Measurements from ENCODE around the gene PHACTR1.

PHACTR1 gene

GRCh38 chr6:12937971-12938370 is 221.4 kb downstream of the PHACTR1 start:
- Histone ChIP-seq H2BK120ac (ENCODE audit: low read depth, low read length) (no peak overlapping the region), H3K4me1 (ENCODE audit: control insufficient read depth in 2 of 2, insufficient read depth in 1 of 2, low read depth in 1 of 2, low read length in 2 of 2) (no peaks in the 10 kb centered on the region), H2BK12ac (ENCODE audit: low read length) (no peak overlapping the region), H2BK5ac (ENCODE audit: low read length) (no peak overlapping the region), H3K9ac (ENCODE audit: low read depth, low read length, poor library complexity) (no peak overlapping the region), H3K9me3 (replicated peaks in 1 of 2; ENCODE audit: control insufficient read depth in 2 of 2, insufficient read depth in 1 of 2, low read depth in 1 of 2, low read length in 2 of 2) (no peaks in the 10 kb centered on the region), H3K4ac (ENCODE audit: low read length) (no peak overlapping the region), H2BK15ac (ENCODE audit: low read length) (no peak overlapping the region), H3K4me3 (ENCODE audit: low read length in 2 of 2) (no peak overlapping the region), H3K27ac (replicated peaks; ENCODE audit: low read length) (no peak overlapping the region), H3K23ac (ENCODE audit: low read depth, low read length, poor library complexity) (no peak overlapping the region), H3K79me1 (ENCODE audit: low read depth, low read length) (no peaks in the 10 kb centered on the region), H4K91ac (ENCODE audit: low read depth, low read length, poor library complexity) (no peak overlapping the region), H2AK5ac (ENCODE audit: low read depth, low read length) (no peak overlapping the region), H2AFZ (ENCODE audit: low read length) (no peak overlapping the region), H3K4me2 (ENCODE audit: insufficient read depth, low read length, poor library complexity, severe bottlenecking) (no peak overlapping the region), H3K27me3 (ENCODE audit: control insufficient read depth in 3 of 3, insufficient read depth in 3 of 3, low read depth in 1 of 3, low read length in 3 of 3) (no peaks in the 10 kb centered on the region), H3K18ac (ENCODE audit: low read length) (no peak overlapping the region), H4K8ac (ENCODE audit: low read depth, low read length) (no peak overlapping the region), H3K14ac (ENCODE audit: low read length) (no peak overlapping the region), H3K36me3 (replicated peaks in 1 of 2; ENCODE audit: control insufficient read depth in 2 of 2, insufficient read depth in 2 of 2, low read length in 2 of 2) (no peaks in the 10 kb centered on the region)
- no CpG with 5 or more reads among the region's 4 CpGs for WGBS, 2 donors (ENCODE audit: extremely low coverage in 2 of 2, insufficient read length in 2 of 2, insufficient replicate concordance in 1 of 2)
- DNase-seq (ENCODE audit: low spot score): no peak

- no CpG with 5 or more reads among the region's 3 CpGs for WGBS, 2 donors (ENCODE audit: extremely low coverage in 2 of 2, insufficient read length in 2 of 2, insufficient replicate concordance in 1 of 2)
- no peak overlapping the region for H2BK120ac ChIP-seq (ENCODE audit: low read depth, low read length)
Observed at GRCh38 chr6:12939314-12939713, 222.7 kb downstream of the PHACTR1 start.

GRCh38 chr6:12941422-12941821 is 224.9 kb downstream of the PHACTR1 start:
- no peak for DNase-seq (ENCODE audit: low spot score)
- no peak overlapping the region for H3K27ac ChIP-seq (replicated peaks; ENCODE audit: low read length)

More at GRCh38 chr6:12939314-12939713, 222.7 kb downstream of the PHACTR1 start:
- no peak overlapping the region for H3K4ac ChIP-seq (ENCODE audit: low read length)
- no peak overlapping the region for H2AFZ ChIP-seq (ENCODE audit: low read length)
- H4K8ac ChIP-seq (ENCODE audit: low read depth, low read length): no peak overlapping the region
- no peak overlapping the region for H3K4me2 ChIP-seq (ENCODE audit: insufficient read depth, low read length, poor library complexity, severe bottlenecking)
- DNase-seq (ENCODE audit: low spot score): no peak
- no peaks in the 10 kb centered on the region for H3K36me3 ChIP-seq (replicated peaks in 1 of 2; ENCODE audit: control insufficient read depth in 2 of 2, insufficient read depth in 2 of 2, low read length in 2 of 2)
- H3K9ac ChIP-seq (ENCODE audit: low read depth, low read length, poor library complexity): no peak overlapping the region
- no peak overlapping the region for H2BK5ac ChIP-seq (ENCODE audit: low read length)
- H2BK12ac ChIP-seq (ENCODE audit: low read length): no peak overlapping the region
- H3K14ac ChIP-seq (ENCODE audit: low read length): no peak overlapping the region
- H2AK5ac ChIP-seq (ENCODE audit: low read depth, low read length): no peak overlapping the region
- no peak overlapping the region for H3K4me3 ChIP-seq (ENCODE audit: low read length in 2 of 2)
- H3K79me1 ChIP-seq (ENCODE audit: low read depth, low read length): no peaks in the 10 kb centered on the region
- H2BK15ac ChIP-seq (ENCODE audit: low read length): no peak overlapping the region
- H3K27ac ChIP-seq (replicated peaks; ENCODE audit: low read length): no peak overlapping the region
- H3K18ac ChIP-seq (ENCODE audit: low read length): no peak overlapping the region
- no peaks in the 10 kb centered on the region for H3K9me3 ChIP-seq (replicated peaks in 1 of 2; ENCODE audit: control insufficient read depth in 2 of 2, insufficient read depth in 1 of 2, low read depth in 1 of 2, low read length in 2 of 2)
- peaks cover 0 to 3% of the 10 kb centered on the region in 2 donors for H3K4me1 ChIP-seq (ENCODE audit: control insufficient read depth in 2 of 2, insufficient read depth in 1 of 2, low read depth in 1 of 2, low read length in 2 of 2)
- H3K27me3 ChIP-seq (ENCODE audit: control insufficient read depth in 3 of 3, insufficient read depth in 3 of 3, low read depth in 1 of 3, low read length in 3 of 3): no peaks in the 10 kb centered on the region
- H3K23ac ChIP-seq (ENCODE audit: low read depth, low read length, poor library complexity): no peak overlapping the region
- no peak overlapping the region for H4K91ac ChIP-seq (ENCODE audit: low read depth, low read length, poor library complexity)

GRCh38 chr6:12943549-12943948 is 227.0 kb downstream of the PHACTR1 start:
- DNase-seq (ENCODE audit: low spot score): no peak
- Histone ChIP-seq H2BK15ac (ENCODE audit: low read length) (no peak overlapping the region), H3K9ac (ENCODE audit: low read depth, low read length, poor library complexity) (no peak overlapping the region), H3K4ac (ENCODE audit: low read length) (no peak overlapping the region), H3K27me3 (ENCODE audit: control insufficient read depth in 3 of 3, insufficient read depth in 3 of 3, low read depth in 1 of 3, low read length in 3 of 3) (no peaks in the 10 kb centered on the region), H3K18ac (ENCODE audit: low read length) (no peak overlapping the region), H4K91ac (ENCODE audit: low read depth, low read length, poor library complexity) (no peak overlapping the region), H3K4me2 (ENCODE audit: insufficient read depth, low read length, poor library complexity, severe bottlenecking) (no peak overlapping the region), H3K14ac (ENCODE audit: low read length) (no peak overlapping the region), H3K36me3 (replicated peaks in 1 of 2; ENCODE audit: control insufficient read depth in 2 of 2, insufficient read depth in 2 of 2, low read length in 2 of 2) (no peaks in the 10 kb centered on the region), H3K9me3 (replicated peaks in 1 of 2; ENCODE audit: control insufficient read depth in 2 of 2, insufficient read depth in 1 of 2, low read depth in 1 of 2, low read length in 2 of 2) (no peaks in the 10 kb centered on the region), H2BK12ac (ENCODE audit: low read length) (no peak overlapping the region), H2AK5ac (ENCODE audit: low read depth, low read length) (no peak overlapping the region), H3K79me1 (ENCODE audit: low read depth, low read length) (no peaks in the 10 kb centered on the region), H2BK120ac (ENCODE audit: low read depth, low read length) (no peak overlapping the region), H3K27ac (replicated peaks; ENCODE audit: low read length) (no peak overlapping the region), H2BK5ac (ENCODE audit: low read length) (no peak overlapping the region), H4K8ac (ENCODE audit: low read depth, low read length) (no peak overlapping the region), H3K23ac (ENCODE audit: low read depth, low read length, poor library complexity) (no peak overlapping the region), H3K4me3 (ENCODE audit: low read length in 2 of 2) (no peak overlapping the region), H3K4me1 (ENCODE audit: control insufficient read depth in 2 of 2, insufficient read depth in 1 of 2, low read depth in 1 of 2, low read length in 2 of 2) (peaks cover 0 to 3% of the 10 kb centered on the region in 2 donors), H2AFZ (ENCODE audit: low read length) (no peak overlapping the region)
- no CpG with 5 or more reads among the region's 2 CpGs for WGBS, 2 donors (ENCODE audit: extremely low coverage in 2 of 2, insufficient read length in 2 of 2, insufficient replicate concordance in 1 of 2)

More at GRCh38 chr6:12941422-12941821, 224.9 kb downstream of the PHACTR1 start:
- Histone ChIP-seq H3K23ac (ENCODE audit: low read depth, low read length, poor library complexity) (no peak overlapping the region), H3K36me3 (replicated peaks in 1 of 2; ENCODE audit: control insufficient read depth in 2 of 2, insufficient read depth in 2 of 2, low read length in 2 of 2) (no peaks in the 10 kb centered on the region), H3K9me3 (replicated peaks in 1 of 2; ENCODE audit: control insufficient read depth in 2 of 2, insufficient read depth in 1 of 2, low read depth in 1 of 2, low read length in 2 of 2) (no peaks in the 10 kb centered on the region), H4K91ac (ENCODE audit: low read depth, low read length, poor library complexity) (no peak overlapping the region), H3K4ac (ENCODE audit: low read length) (no peak overlapping the region), H3K27me3 (ENCODE audit: control insufficient read depth in 3 of 3, insufficient read depth in 3 of 3, low read depth in 1 of 3, low read length in 3 of 3) (no peaks in the 10 kb centered on the region), H2BK12ac (ENCODE audit: low read length) (no peak overlapping the region), H2AFZ (ENCODE audit: low read length) (no peak overlapping the region), H3K14ac (ENCODE audit: low read length) (no peak overlapping the region), H3K79me1 (ENCODE audit: low read depth, low read length) (no peaks in the 10 kb centered on the region), H2BK5ac (ENCODE audit: low read length) (no peak overlapping the region), H3K9ac (ENCODE audit: low read depth, low read length, poor library complexity) (no peak overlapping the region), H2AK5ac (ENCODE audit: low read depth, low read length) (no peak overlapping the region), H3K4me1 (ENCODE audit: control insufficient read depth in 2 of 2, insufficient read depth in 1 of 2, low read depth in 1 of 2, low read length in 2 of 2) (peaks cover 0 to 3% of the 10 kb centered on the region in 2 donors), H2BK120ac (ENCODE audit: low read depth, low read length) (no peak overlapping the region), H3K4me3 (ENCODE audit: low read length in 2 of 2) (no peak overlapping the region), H3K4me2 (ENCODE audit: insufficient read depth, low read length, poor library complexity, severe bottlenecking) (no peak overlapping the region), H4K8ac (ENCODE audit: low read depth, low read length) (no peak overlapping the region), H3K18ac (ENCODE audit: low read length) (no peak overlapping the region), H2BK15ac (ENCODE audit: low read length) (no peak overlapping the region)
- WGBS, 2 donors (ENCODE audit: extremely low coverage in 2 of 2, insufficient read length in 2 of 2, insufficient replicate concordance in 1 of 2): no CpG with 5 or more reads among the region's 8 CpGs
